SJSA1 (cell line): ENCODE results near the gene PITPNC1. TPM values are rescaled to one million over a fixed set of nuclear protein-coding genes. Genes with fewer than 3 reads are reported as not detected.

ENCODE experiments used
- DNase-seq, 2 experiments: peaks; one replicate each; pipeline ENCODE4 v3.0.0-alpha.2; 2015 to 2020; ENCODE audit warnings: low spot score in 2 of 2, low read depth in 1 of 2
- H3K27ac ChIP-seq: fragments of 250-450 bp; sonication (Bioruptor Pico); 2 replicates; pipeline ENCODE4 v1.5.1; 2020; ENCODE audit warnings: mild to moderate bottlenecking, moderate library complexity
- H3K27me3 ChIP-seq: fragments of 250-450 bp; sonication (Bioruptor Pico); replicated peaks from 2 replicates; pipeline ENCODE4 v1.5.1; 2020; ENCODE audit warnings: mild to moderate bottlenecking, moderate library complexity
- H3K36me3 ChIP-seq: fragments of 250-450 bp; sonication (Bioruptor Pico); 2 replicates; pipeline ENCODE4 v1.5.1; 2020; ENCODE audit warnings: mild to moderate bottlenecking
- H3K4me1 ChIP-seq: fragments of 250-450 bp; sonication (Bioruptor Pico); replicated peaks from 2 replicates; pipeline ENCODE4 v1.6.1; 2021; ENCODE audit warnings: mild to moderate bottlenecking
- H3K4me3 ChIP-seq: fragments of 250-450 bp; sonication (Bioruptor Pico); 2 replicates; pipeline ENCODE4 v1.5.1; 2020; ENCODE audit warnings: mild to moderate bottlenecking
- H3K9me3 ChIP-seq: fragments of 250-450 bp; sonication (Bioruptor Pico); replicated peaks from 2 replicates; pipeline ENCODE4 v1.5.1; 2020; ENCODE audit warnings: mild to moderate bottlenecking
- total RNA-seq: library from RNA; depleted of rRNA; stranded (reverse); fragments of >200 nt; shearing (Covaris generic); gene quantifications from 2 replicates; pipeline ENCODE4 v1.2.3, GENCODE V29; 2014

The PITPNC1 gene
- total RNA-seq, 1 experiment from 2014 or later = 9.1 TPM

- Histone ChIP-seq H3K36me3 (no peaks in the 10 kb centered on the region), H3K4me1 (no peaks in the 10 kb centered on the region; the same call in 1 of the 2 replicates), H3K9me3 (no peaks in the 10 kb centered on the region), H3K4me3 (no peak overlapping the region), H3K27ac (no peak overlapping the region), H3K27me3 (no peaks in the 10 kb centered on the region)
- no peak for DNase-seq
Observed at GRCh38 chr17:67549820-67550219, 172.7 kb downstream of the PITPNC1 start.

GRCh38 chr17:67554634-67555033, 177.6 kb downstream of the PITPNC1 start:
- Histone ChIP-seq H3K4me3 (no peak overlapping the region), H3K36me3 (no peaks in the 10 kb centered on the region), H3K9me3 (no peaks in the 10 kb centered on the region; the same call in 1 of the 2 replicates), H3K4me1 (no peaks in the 10 kb centered on the region), H3K27me3 (no peaks in the 10 kb centered on the region), H3K27ac (no peak overlapping the region)
- no peak for DNase-seq

DNA sequence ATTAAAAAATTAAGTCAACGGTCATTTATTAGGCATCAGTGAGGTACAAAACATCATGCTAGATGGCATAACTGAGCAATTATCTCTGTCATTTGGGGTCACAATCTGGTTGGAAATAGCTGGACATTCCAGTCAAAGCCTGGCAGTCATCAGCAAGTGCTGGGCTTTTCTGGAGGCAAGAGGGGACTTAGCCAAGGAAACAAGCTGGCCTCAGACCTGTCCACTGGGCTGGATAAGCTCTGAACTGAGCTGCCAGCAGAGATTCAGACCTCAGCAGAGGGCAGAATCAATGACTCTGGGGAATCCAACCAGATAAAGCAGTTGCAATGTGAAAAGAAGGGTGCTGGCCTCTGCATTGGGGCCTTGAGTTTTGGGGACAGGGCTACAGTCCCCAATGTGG, 178.8 kb downstream of the PITPNC1 start:
- no peaks in the 10 kb centered on the region; the same call in 1 of the 2 replicates for H3K9me3 ChIP-seq
- H3K4me1 ChIP-seq = no peaks in the 10 kb centered on the region
- H3K4me3 ChIP-seq = no peak overlapping the region
- no peaks in the 10 kb centered on the region for H3K27me3 ChIP-seq
- no peak overlapping the region for H3K27ac ChIP-seq
- H3K36me3 ChIP-seq = no peaks in the 10 kb centered on the region
- no peak for DNase-seq

DNA sequence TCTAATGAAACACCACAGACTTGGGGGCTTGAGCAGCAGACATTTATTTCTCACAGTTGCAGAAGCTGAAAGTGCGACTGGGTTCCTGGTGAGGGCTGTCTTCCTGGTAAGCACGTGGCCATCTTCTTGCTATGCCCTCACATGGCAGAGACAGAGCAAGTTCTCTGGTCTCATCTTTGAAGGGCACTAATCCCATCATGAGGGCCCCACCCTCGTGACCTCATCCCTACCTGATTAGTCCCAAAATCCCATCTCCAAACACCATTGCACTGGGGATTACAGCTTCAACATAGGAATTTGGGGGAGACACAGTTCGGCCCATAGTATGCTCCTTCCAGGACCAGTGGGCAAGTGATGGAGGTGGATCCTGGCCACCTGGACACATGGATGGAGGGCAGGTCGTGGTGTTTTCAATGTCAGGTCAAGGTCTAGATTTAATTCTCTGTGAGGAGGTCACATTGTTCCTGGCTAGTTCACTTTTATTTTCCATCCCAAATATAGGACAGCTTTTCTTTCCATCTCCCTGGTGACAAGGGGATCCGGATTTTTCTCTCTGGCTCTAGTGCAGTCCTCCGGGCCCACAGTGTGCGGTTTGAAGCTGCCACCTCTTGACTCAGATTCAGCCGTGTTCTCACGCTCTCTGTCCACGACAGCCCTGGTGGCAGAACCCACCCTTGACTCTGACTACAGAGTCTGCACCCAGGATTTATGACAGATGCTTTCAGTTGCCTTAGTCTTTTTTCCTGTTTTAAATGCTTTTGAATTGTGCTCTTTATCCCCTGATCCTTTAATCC, 180.2 kb downstream of the PITPNC1 start:
- DNase-seq = no peak
- H3K27ac ChIP-seq = no peak overlapping the region
- no peak overlapping the region for H3K4me3 ChIP-seq
- no peaks in the 10 kb centered on the region for H3K36me3 ChIP-seq
- H3K9me3 ChIP-seq = no peaks in the 10 kb centered on the region; the same call in 1 of the 2 replicates
- H3K27me3 ChIP-seq = no peaks in the 10 kb centered on the region
- no peaks in the 10 kb centered on the region for H3K4me1 ChIP-seq

GRCh38 chr17:67557921-67558320, 180.8 kb downstream of the PITPNC1 start:
- no peaks in the 10 kb centered on the region for H3K36me3 ChIP-seq
- no peaks in the 10 kb centered on the region for H3K4me1 ChIP-seq
- H3K9me3 ChIP-seq = no peaks in the 10 kb centered on the region; the same call in 1 of the 2 replicates
- no peak overlapping the region for H3K27ac ChIP-seq
- H3K4me3 ChIP-seq = no peak overlapping the region
- H3K27me3 ChIP-seq = no peaks in the 10 kb centered on the region
- DNase-seq = no peak

- Histone ChIP-seq H3K9me3 (no peaks in the 10 kb centered on the region; the same call in 1 of the 2 replicates), H3K27ac (no peak overlapping the region), H3K4me3 (no peak overlapping the region), H3K4me1 (no peaks in the 10 kb centered on the region), H3K27me3 (no peaks in the 10 kb centered on the region), H3K36me3 (no peaks in the 10 kb centered on the region)
- peak in 1 of 2 experiments; percentile 12 for DNase-seq
Observed at GRCh38 chr17:67558740-67559380, 181.8 kb downstream of the PITPNC1 start.

DNA sequence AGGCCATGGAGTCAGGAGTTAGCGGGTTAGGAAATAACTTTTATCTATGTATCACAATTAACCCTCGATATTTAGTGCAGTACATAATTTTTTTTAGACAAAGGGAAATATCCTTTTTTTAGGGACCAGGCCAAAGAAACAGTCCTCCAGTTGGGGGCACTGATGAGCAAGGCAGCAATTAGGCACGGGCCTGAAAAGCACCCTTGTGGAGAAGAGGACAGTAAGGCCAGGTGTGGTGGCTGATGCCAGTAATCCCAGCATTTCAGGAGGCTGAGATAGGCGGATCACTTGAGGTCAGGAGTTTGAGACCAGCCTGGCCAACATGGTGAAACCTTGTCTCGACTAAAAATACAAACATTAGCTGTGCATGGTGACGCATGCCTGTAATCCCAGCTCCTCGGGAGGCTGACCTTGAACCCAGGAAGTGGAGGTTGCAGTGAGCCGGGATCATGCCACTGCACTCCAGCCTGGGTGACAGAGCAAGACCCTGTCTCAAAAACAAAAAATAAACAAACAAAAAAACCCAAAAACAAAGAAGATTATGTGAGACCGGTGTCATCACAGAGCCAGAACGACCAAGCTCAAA, 182.4 kb downstream of the PITPNC1 start:
- peak in 1 of 2 experiments; percentile 25 for DNase-seq
- no peak overlapping the region for H3K27ac ChIP-seq
- H3K4me1 ChIP-seq = no peaks in the 10 kb centered on the region
- no peaks in the 10 kb centered on the region for H3K27me3 ChIP-seq
- H3K4me3 ChIP-seq = no peak overlapping the region
- H3K9me3 ChIP-seq = no peaks in the 10 kb centered on the region; the same call in 1 of the 2 replicates
- H3K36me3 ChIP-seq = no peaks in the 10 kb centered on the region

DNA sequence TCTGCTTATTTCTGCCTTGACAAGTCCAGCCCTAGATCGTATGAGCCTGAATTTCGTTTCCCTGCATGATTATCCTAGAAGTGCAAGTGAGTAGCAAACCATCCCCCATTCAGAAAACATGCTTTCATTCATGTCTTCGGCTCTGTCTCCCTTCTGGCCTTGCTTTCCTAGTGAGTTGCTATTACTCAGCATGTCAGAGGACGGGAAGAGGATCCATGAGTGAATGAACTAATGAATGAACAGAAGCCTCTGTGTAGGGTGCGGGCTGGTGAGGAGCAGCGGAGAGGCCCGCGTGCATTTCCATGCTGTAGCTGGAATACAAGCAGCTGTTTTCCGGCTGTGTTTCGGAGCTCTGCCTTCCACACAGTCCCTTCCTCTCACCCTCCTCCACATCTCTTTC, 184.9 kb downstream of the PITPNC1 start:
- Histone ChIP-seq H3K4me3 (no peak overlapping the region), H3K4me1 (no peaks in the 10 kb centered on the region), H3K27ac (no peak overlapping the region), H3K36me3 (no peaks in the 10 kb centered on the region), H3K9me3 (no peaks in the 10 kb centered on the region), H3K27me3 (no peaks in the 10 kb centered on the region)
- no peak for DNase-seq

- DNase-seq = no peak
- H3K4me1 ChIP-seq = no peaks in the 10 kb centered on the region
- no peak overlapping the region for H3K4me3 ChIP-seq
- no peaks in the 10 kb centered on the region for H3K27me3 ChIP-seq
- H3K36me3 ChIP-seq = no peaks in the 10 kb centered on the region
- H3K9me3 ChIP-seq = no peaks in the 10 kb centered on the region
- no peak overlapping the region for H3K27ac ChIP-seq
Observed at GRCh38 chr17:67563692-67564228, 186.7 kb downstream of the PITPNC1 start.

GRCh38 chr17:67565068-67565467, 188.0 kb downstream of the PITPNC1 start:
- Histone ChIP-seq H3K9me3 (no peaks in the 10 kb centered on the region), H3K27ac (no peak overlapping the region), H3K4me3 (no peak overlapping the region), H3K27me3 (no peaks in the 10 kb centered on the region), H3K36me3 (no peaks in the 10 kb centered on the region), H3K4me1 (no peaks in the 10 kb centered on the region)
- DNase-seq = no peak

DNA sequence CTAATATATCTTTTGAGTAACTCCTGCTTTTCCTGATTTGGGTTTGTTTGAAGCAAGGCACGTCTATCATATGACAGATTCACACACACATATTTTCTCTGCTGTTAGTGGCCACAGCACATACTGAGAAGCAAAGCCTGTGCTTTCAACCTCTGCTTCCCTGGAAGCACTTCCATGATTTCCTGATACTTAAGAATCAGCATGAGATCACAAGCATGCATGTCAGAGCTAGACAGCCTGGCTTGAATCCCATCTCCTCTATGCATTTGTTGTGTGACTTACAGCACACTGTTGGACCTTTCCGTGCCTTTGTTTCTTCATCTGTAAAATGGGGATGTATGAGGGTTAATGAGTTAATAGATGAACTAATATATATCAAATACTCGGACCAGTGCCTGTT, 189.6 kb downstream of the PITPNC1 start:
- Histone ChIP-seq H3K9me3 (no peaks in the 10 kb centered on the region), H3K27ac (no peak overlapping the region), H3K4me1 (no peaks in the 10 kb centered on the region), H3K27me3 (peaks cover 4% of the 10 kb centered on the region; the same call in 1 of the 2 replicates), H3K36me3 (no peaks in the 10 kb centered on the region), H3K4me3 (no peak overlapping the region)
- no peak for DNase-seq

- Histone ChIP-seq H3K4me1 (no peaks in the 10 kb centered on the region), H3K27ac (no peak overlapping the region), H3K27me3 (peaks cover 10% of the 10 kb centered on the region; the same call in 1 of the 2 replicates), H3K9me3 (no peaks in the 10 kb centered on the region), H3K4me3 (no peak overlapping the region), H3K36me3 (no peaks in the 10 kb centered on the region)
- no peak for DNase-seq
Observed at GRCh38 chr17:67569015-67569451, 192.0 kb downstream of the PITPNC1 start.

DNA sequence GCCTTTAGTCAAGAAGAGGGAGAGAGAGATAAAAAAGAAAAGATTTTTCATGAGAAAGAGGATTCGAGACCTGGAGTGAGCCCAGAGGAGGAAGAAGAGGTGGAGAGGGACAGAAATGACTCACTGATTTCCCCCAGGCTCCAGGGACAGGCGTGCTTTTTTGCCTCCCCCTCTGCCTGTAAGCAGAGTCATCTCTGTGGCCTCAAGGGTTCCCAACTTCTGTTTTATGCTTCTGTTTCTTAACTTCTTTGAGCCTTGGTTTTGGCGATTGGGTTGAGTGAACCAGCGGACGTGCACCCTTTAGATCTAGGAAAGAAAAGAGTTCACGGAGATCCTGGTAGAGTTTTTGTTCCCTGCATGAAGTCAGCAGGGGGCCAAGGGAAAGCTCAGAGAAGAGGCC, 192.8 kb downstream of the PITPNC1 start:
- no peak overlapping the region for H3K4me3 ChIP-seq
- no peaks in the 10 kb centered on the region for H3K9me3 ChIP-seq
- H3K36me3 ChIP-seq = no peaks in the 10 kb centered on the region
- H3K4me1 ChIP-seq = no peaks in the 10 kb centered on the region
- DNase-seq = no peak
- no peak overlapping the region for H3K27ac ChIP-seq
- H3K27me3 ChIP-seq = peaks cover 11% of the 10 kb centered on the region; the same call in 1 of the 2 replicates

DNA sequence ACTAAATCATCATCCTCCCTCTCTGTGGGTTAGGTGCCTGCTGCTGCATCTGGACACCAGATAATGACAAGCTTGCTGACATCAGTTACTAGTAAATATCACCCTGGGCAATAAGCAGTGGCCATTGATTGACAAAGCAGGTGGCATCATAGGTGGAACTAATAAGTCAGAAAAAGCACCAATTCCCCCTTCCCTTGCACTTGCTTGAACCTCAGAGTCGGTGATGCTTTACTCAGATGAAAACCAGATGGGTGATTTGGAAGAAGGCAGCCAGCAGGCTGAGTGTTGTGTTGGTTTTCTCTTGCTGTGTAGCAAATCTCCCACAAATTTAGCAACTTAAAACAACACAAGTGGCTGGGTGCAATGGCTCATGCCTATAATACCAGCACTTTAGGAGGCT, 193.7 kb downstream of the PITPNC1 start:
- Histone ChIP-seq H3K27ac (no peak overlapping the region), H3K36me3 (no peaks in the 10 kb centered on the region), H3K4me1 (no peaks in the 10 kb centered on the region), H3K27me3 (peaks cover 11% of the 10 kb centered on the region; the same call in 1 of the 2 replicates), H3K4me3 (no peak overlapping the region), H3K9me3 (no peaks in the 10 kb centered on the region)
- DNase-seq = no peak
